H9 (cell line): ENCODE measurements around the gene GLIPR2. TPM values are rescaled to one million over a fixed set of nuclear protein-coding genes. Genes with fewer than 3 reads are reported as not detected.

Experiments
- DNase-seq: peaks from one replicate; pipeline ENCODE4 v3.0.0-alpha.2; 2017
- H2AFZ ChIP-seq: one replicate; pipeline ENCODE4 v1.6.1; 2013; ENCODE audit warnings: mild to moderate bottlenecking, low read length, control low read depth, moderate library complexity
- H2AK5ac ChIP-seq: 2 replicates; pipeline ENCODE4 v1.6.1; 2013; ENCODE audit warnings: low read length, control low read depth, mixed read lengths; ENCODE audit not compliant: insufficient read length
- H2BK120ac ChIP-seq: one replicate; pipeline ENCODE4 v1.6.1; 2013; ENCODE audit warnings: low read depth, mild to moderate bottlenecking, low read length, control low read depth, inconsistent platforms; ENCODE audit not compliant: poor library complexity, severe bottlenecking
- H2BK12ac ChIP-seq: 2 replicates; pipeline ENCODE4 v1.6.1; 2013; ENCODE audit warnings: low read length, control low read depth, mixed read lengths, low read depth; ENCODE audit not compliant: insufficient read length
- H2BK15ac ChIP-seq: 2 replicates; pipeline ENCODE4 v1.6.1; 2013; ENCODE audit warnings: low read depth, low read length, control low read depth
- H2BK20ac ChIP-seq: one replicate; pipeline ENCODE4 v1.6.1; 2013; ENCODE audit warnings: low read depth, mild to moderate bottlenecking, low read length, control low read depth, inconsistent platforms; ENCODE audit not compliant: poor library complexity, severe bottlenecking
- H2BK5ac ChIP-seq: 2 replicates; pipeline ENCODE4 v1.6.1; 2013; ENCODE audit warnings: low read length, control low read depth, mixed read lengths; ENCODE audit not compliant: insufficient read length
- H3K14ac ChIP-seq: 2 replicates; pipeline ENCODE4 v1.6.1; 2013; ENCODE audit warnings: low read length, control low read depth; ENCODE audit not compliant: insufficient read depth
- H3K18ac ChIP-seq: 2 replicates; pipeline ENCODE4 v1.6.1; 2013; ENCODE audit warnings: low read depth, mild to moderate bottlenecking, mixed read lengths, low read length, control low read depth; ENCODE audit not compliant: insufficient read length
- H3K23ac ChIP-seq: 2 replicates; pipeline ENCODE4 v1.6.1; 2013; ENCODE audit warnings: low read length, control low read depth, mixed read lengths, low read depth; ENCODE audit not compliant: insufficient read length
- H3K23me2 ChIP-seq: 2 replicates; pipeline ENCODE4 v1.6.1; 2013; ENCODE audit warnings: low read depth, mild to moderate bottlenecking, mixed read lengths, low read length, control low read depth; ENCODE audit not compliant: insufficient read length, poor library complexity, severe bottlenecking
- H3K27ac ChIP-seq: 2 replicates; pipeline ENCODE4 v1.5.1; 2013; ENCODE audit warnings: low read length, control low read depth, mixed read lengths, low read depth; ENCODE audit not compliant: insufficient read length
- H3K27me3 ChIP-seq: 2 replicates; pipeline ENCODE4 v1.6.1; 2013; ENCODE audit warnings: low read length, control low read depth, inconsistent platforms; ENCODE audit not compliant: insufficient read depth
- H3K4ac ChIP-seq: 2 replicates; pipeline ENCODE4 v1.6.1; 2013; ENCODE audit warnings: low read depth, mild to moderate bottlenecking, control low read depth, inconsistent platforms, low read length, moderate library complexity
- H3K4me1 ChIP-seq: 2 replicates; pipeline ENCODE4 v1.6.1; 2013; ENCODE audit warnings: low read length, control low read depth, inconsistent platforms; ENCODE audit not compliant: insufficient read depth
- H3K4me2 ChIP-seq: 2 replicates; pipeline ENCODE4 v1.6.1; 2013; ENCODE audit warnings: low read length, control low read depth, mixed read lengths; ENCODE audit not compliant: insufficient read length, insufficient read depth
- H3K56ac ChIP-seq: 2 replicates; pipeline ENCODE4 v1.6.1; 2013; ENCODE audit warnings: low read depth, mild to moderate bottlenecking, mixed read lengths, low read length, control low read depth; ENCODE audit not compliant: insufficient read length
- H3K79me1 ChIP-seq: 2 replicates; pipeline ENCODE4 v1.6.1; 2013; ENCODE audit warnings: low read depth, mild to moderate bottlenecking, moderate library complexity, low read length, control low read depth, inconsistent platforms; ENCODE audit not compliant: insufficient read depth, poor library complexity, severe bottlenecking
- H3K79me2 ChIP-seq: 2 replicates; pipeline ENCODE4 v1.6.1; 2013; ENCODE audit warnings: low read length, control low read depth, inconsistent platforms; ENCODE audit not compliant: insufficient read depth
- H3K9ac ChIP-seq: 2 replicates; pipeline ENCODE4 v1.6.1; 2013; ENCODE audit warnings: low read length, control low read depth, mixed read lengths; ENCODE audit not compliant: insufficient read length; ENCODE audit errors: extremely low read depth
- H3K9me3 ChIP-seq: one replicate; pipeline ENCODE4 v1.6.1; 2013; ENCODE audit warnings: low read depth, low read length, inconsistent platforms; ENCODE audit not compliant: control insufficient read depth
- H3T11ph ChIP-seq: one replicate; pipeline ENCODE4 v1.6.1; 2013; ENCODE audit warnings: mild to moderate bottlenecking, low read length, control low read depth, inconsistent platforms
- H4K20me1 ChIP-seq: one replicate; pipeline ENCODE4 v1.6.1; 2013; ENCODE audit not compliant: control insufficient read depth, insufficient read length, insufficient read depth
- H4K5ac ChIP-seq: 2 replicates; pipeline ENCODE4 v1.6.1; 2013; ENCODE audit warnings: low read depth, mild to moderate bottlenecking, mixed read lengths, low read length, control low read depth; ENCODE audit not compliant: insufficient read length
- H4K8ac ChIP-seq: replicated peaks from 2 replicates; pipeline ENCODE4 v1.6.1; 2013; ENCODE audit warnings: low read length, control low read depth, mixed read lengths, low read depth; ENCODE audit not compliant: insufficient read length
- H4K91ac ChIP-seq: 2 replicates; pipeline ENCODE4 v1.6.1; 2013; ENCODE audit warnings: low read depth, mild to moderate bottlenecking, moderate library complexity, mixed read lengths, low read length, control low read depth; ENCODE audit not compliant: insufficient read length
- H3K27ac Mint-ChIP-seq, 3 experiments: 2 replicates in 2 of 3; 3 replicates in 1 of 3; pipeline ENCODE4 v1.8.0; 2020 to 2021; ENCODE audit warnings: mixed read lengths in 3 of 3, mild to moderate bottlenecking in 1 of 3, moderate library complexity in 1 of 3
- H3K27me3 Mint-ChIP-seq: 2 replicates; pipeline ENCODE4 v1.8.0; 2021; ENCODE audit warnings: low read depth, mild to moderate bottlenecking, moderate library complexity, mixed read lengths
- H3K36me3 Mint-ChIP-seq, 3 experiments: 2 replicates in 2 of 3; 3 replicates in 1 of 3; pipeline ENCODE4 v1.8.0; 2020 to 2021; ENCODE audit warnings: low read depth in 3 of 3, mixed read lengths in 3 of 3; ENCODE audit not compliant: insufficient read depth in 1 of 3
- H3K4me1 Mint-ChIP-seq, 2 experiments: 2 replicates each; pipeline ENCODE4 v1.8.0; 2020; ENCODE audit warnings: mixed read lengths in 2 of 2
- H3K4me3 Mint-ChIP-seq, 2 experiments: 2 replicates in 1 of 2; 3 replicates in 1 of 2; pipeline ENCODE4 v1.8.0; 2020 to 2021; ENCODE audit warnings: mild to moderate bottlenecking in 2 of 2, mixed read lengths in 2 of 2, moderate library complexity in 1 of 2
- H3K9me3 Mint-ChIP-seq, 2 experiments: 2 replicates in 1 of 2; 3 replicates in 1 of 2; pipeline ENCODE4 v1.8.0; 2020; ENCODE audit warnings: mild to moderate bottlenecking in 2 of 2, mixed read lengths in 2 of 2, moderate library complexity in 1 of 2
- WGBS: extraction: QIAGEN DNeasy Blood & Tissue Kit; methylation state at CpG from one replicate; pipeline ENCODE4 v1.1.7; 2013; ENCODE audit warnings: missing lambda C conversion rate, low lambda C conversion rate, mixed read lengths; ENCODE audit not compliant: insufficient read length; ENCODE audit errors: extremely low coverage; 5-methylcytosine and 5-hydroxymethylcytosine counted together
- total RNA-seq: library from RNA; stranded (reverse); gene quantifications from 2 replicates; pipeline ENCODE4 v1.2.1, GENCODE V29; 2021
- TF ChIP-seq, protein P1 (sequence below): fragments of 200-600 bp; sonication (generic); conservative IDR thresholded peaks from 3 replicates; pipeline ENCODE4 v1.8.0; 2021; ENCODE audit warnings: antibody characterized with exemption, mild to moderate bottlenecking

The GLIPR2 gene
- total RNA-seq, 1 experiment from 2014 or later: 10.0 TPM

DNA sequence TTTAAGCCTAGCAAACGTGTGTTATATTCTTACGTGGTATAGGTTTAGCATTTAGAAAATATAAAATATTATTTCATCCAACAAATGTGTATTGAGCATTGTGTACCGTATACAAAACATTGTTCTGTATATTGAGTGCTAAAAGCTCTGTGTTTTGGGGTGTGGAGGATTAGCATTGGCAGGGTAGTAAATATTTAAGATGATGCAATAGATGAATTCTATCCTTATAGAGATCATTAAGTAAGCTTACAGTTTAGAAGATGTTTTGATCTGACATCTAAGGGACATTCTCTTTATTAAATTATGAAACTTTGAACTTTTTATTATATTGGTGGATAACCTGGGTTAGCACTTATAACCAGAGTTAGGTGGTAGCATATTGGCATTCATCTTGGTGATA lies 48.5 kb upstream of the GLIPR2 start:
- Histone ChIP-seq H2BK120ac (no peak overlapping the region), H4K20me1 (no peaks in the 10 kb centered on the region), H2AFZ (no peak overlapping the region), H3K23me2 (no peaks in the 10 kb centered on the region), H4K91ac (no peak overlapping the region), H3K27me3 (no peaks in the 10 kb centered on the region), H2BK15ac (no peak overlapping the region), H4K8ac (no peak overlapping the region), H3K14ac (no peak overlapping the region), H3K4me1 (peaks cover 4% of the 10 kb centered on the region; the same call in 1 of the 2 replicates), H3K56ac (no peak overlapping the region), H2BK20ac (no peak overlapping the region), H3K18ac (no peak overlapping the region), H3K23ac (no peak overlapping the region), H4K5ac (no peak overlapping the region), H3K9ac (no peak overlapping the region), H2BK5ac (no peak overlapping the region), H3K4me2 (no peak overlapping the region), H3K9me3 (no peaks in the 10 kb centered on the region), H2AK5ac (no peak overlapping the region), H3K27ac (no peak overlapping the region), H3K79me2 (no peaks in the 10 kb centered on the region), H3T11ph (no peak overlapping the region), H3K79me1 (no peaks in the 10 kb centered on the region), H3K4ac (no peak overlapping the region), H2BK12ac (no peak overlapping the region)
- Mint-ChIP-seq H3K36me3 (peaks cover 19 to 31% (median 28%) of the 10 kb centered on the region in 3 experiments), H3K9me3 (peaks cover 5% of the 10 kb centered on the region in 2 experiments; a peak in 2 of 5 replicates), H3K4me3 (no peak overlapping the region), H3K27ac (no peak overlapping the region), H3K27me3 (no peaks in the 10 kb centered on the region), H3K4me1 (peaks cover 12 to 19% of the 10 kb centered on the region in 2 experiments)
- DNase-seq: no peak
- no CpG with 5 or more reads among the region's 3 CpGs for WGBS
- TF ChIP-seq, protein P1, sequence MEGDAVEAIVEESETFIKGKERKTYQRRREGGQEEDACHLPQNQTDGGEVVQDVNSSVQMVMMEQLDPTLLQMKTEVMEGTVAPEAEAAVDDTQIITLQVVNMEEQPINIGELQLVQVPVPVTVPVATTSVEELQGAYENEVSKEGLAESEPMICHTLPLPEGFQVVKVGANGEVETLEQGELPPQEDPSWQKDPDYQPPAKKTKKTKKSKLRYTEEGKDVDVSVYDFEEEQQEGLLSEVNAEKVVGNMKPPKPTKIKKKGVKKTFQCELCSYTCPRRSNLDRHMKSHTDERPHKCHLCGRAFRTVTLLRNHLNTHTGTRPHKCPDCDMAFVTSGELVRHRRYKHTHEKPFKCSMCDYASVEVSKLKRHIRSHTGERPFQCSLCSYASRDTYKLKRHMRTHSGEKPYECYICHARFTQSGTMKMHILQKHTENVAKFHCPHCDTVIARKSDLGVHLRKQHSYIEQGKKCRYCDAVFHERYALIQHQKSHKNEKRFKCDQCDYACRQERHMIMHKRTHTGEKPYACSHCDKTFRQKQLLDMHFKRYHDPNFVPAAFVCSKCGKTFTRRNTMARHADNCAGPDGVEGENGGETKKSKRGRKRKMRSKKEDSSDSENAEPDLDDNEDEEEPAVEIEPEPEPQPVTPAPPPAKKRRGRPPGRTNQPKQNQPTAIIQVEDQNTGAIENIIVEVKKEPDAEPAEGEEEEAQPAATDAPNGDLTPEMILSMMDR: no peak
